Epithelial cell of proximal tubule (primary cell): ENCODE results near the gene BRCA2. TPM values are rescaled to one million over a fixed set of nuclear protein-coding genes. Genes with fewer than 3 reads are reported as not detected.
"Not testable (repeated sequence)": the region's sequence is repeated elsewhere in the genome, so short reads cannot be mapped to it uniquely, and the experiment has no call there.

Experiments
- DNase-seq: peaks from one replicate; pipeline ENCODE4 v3.0.0-alpha.2; 2011; ENCODE audit warnings: low read depth
- H3K4me3 ChIP-seq: 2 replicates; pipeline ENCODE4 v1.5.1; 2011; ENCODE audit warnings: low read depth, mild to moderate bottlenecking, low read length
- CTCF ChIP-seq: conservative IDR thresholded peaks from 2 replicates; pipeline ENCODE4 v1.5.1; 2012; ENCODE audit warnings: low read depth, mild to moderate bottlenecking, low read length
- total RNA-seq: library from RNA; depleted of rRNA; stranded (reverse); fragments of >200 nt; gene quantifications from 2 replicates; pipeline ENCODE4 v1.2.3, GENCODE V29; 2015

Gene BRCA2
- total RNA-seq, 1 donor from 2014 or later = 10.1 TPM

- DNase-seq = no peak
- H3K4me3 ChIP-seq = no peak overlapping the region
- TF ChIP-seq CTCF = no peak
Measured at GRCh38 chr13:32320528-32320927, 5.2 kb downstream of the BRCA2 start.

GRCh38 chr13:32323912-32324311 lies 8.6 kb downstream of the BRCA2 start:
- DNase-seq = peak; percentile 32
- H3K4me3 ChIP-seq = no peak overlapping the region
- TF ChIP-seq CTCF = no peak

- TF ChIP-seq CTCF = no peak
- H3K4me3 ChIP-seq = no peak overlapping the region
- DNase-seq = peak; percentile 33
Measured at GRCh38 chr13:32330441-32330840, 15.1 kb downstream of the BRCA2 start.

- TF ChIP-seq CTCF = no peak
- no peak for DNase-seq
- no peak overlapping the region for H3K4me3 ChIP-seq
Measured at GRCh38 chr13:32334671-32335070, 19.4 kb downstream of the BRCA2 start.

GRCh38 chr13:32340914-32341313 lies 25.6 kb downstream of the BRCA2 start:
- no peak overlapping the region for H3K4me3 ChIP-seq
- no peak for DNase-seq
- no peak for TF ChIP-seq CTCF

- no peak for TF ChIP-seq CTCF
- no peak overlapping the region for H3K4me3 ChIP-seq
- DNase-seq = no peak
Measured at GRCh38 chr13:32347651-32348050, 32.3 kb downstream of the BRCA2 start.

GRCh38 chr13:32350839-32351441 lies 35.6 kb downstream of the BRCA2 start:
- DNase-seq, H3K4me3 ChIP-seq: not testable (repeated sequence)
